GM06990 (cell line): ENCODE data around the gene ZBTB24.

Experiments
- DNase-seq: peaks from one replicate; pipeline ENCODE4 v3.0.0-alpha.2; 2011; ENCODE audit not compliant: insufficient read length; ENCODE audit errors: extremely low read depth
- H3K27me3 ChIP-seq: replicated peaks from 2 replicates; pipeline ENCODE4 v1.6.0; 2011; ENCODE audit warnings: low read length; ENCODE audit not compliant: control insufficient read depth, insufficient read depth
- H3K36me3 ChIP-seq: 2 replicates; pipeline ENCODE4 v1.5.1; 2011; ENCODE audit warnings: low read length; ENCODE audit not compliant: control insufficient read depth, insufficient read depth
- H3K4me3 ChIP-seq: replicated peaks from 2 replicates; pipeline ENCODE4 v1.5.1; 2011; ENCODE audit warnings: low read depth, mild to moderate bottlenecking, control low read depth, low read length
- TF ChIP-seq, protein P1 (sequence below): IDR thresholded peaks from 2 replicates; pipeline ENCODE4 v1.5.1; 2011; ENCODE audit warnings: low read length, control low read depth, mild to moderate bottlenecking, inconsistent platforms; ENCODE audit not compliant: insufficient read depth, poor library complexity, severe bottlenecking

Gene ZBTB24

DNA sequence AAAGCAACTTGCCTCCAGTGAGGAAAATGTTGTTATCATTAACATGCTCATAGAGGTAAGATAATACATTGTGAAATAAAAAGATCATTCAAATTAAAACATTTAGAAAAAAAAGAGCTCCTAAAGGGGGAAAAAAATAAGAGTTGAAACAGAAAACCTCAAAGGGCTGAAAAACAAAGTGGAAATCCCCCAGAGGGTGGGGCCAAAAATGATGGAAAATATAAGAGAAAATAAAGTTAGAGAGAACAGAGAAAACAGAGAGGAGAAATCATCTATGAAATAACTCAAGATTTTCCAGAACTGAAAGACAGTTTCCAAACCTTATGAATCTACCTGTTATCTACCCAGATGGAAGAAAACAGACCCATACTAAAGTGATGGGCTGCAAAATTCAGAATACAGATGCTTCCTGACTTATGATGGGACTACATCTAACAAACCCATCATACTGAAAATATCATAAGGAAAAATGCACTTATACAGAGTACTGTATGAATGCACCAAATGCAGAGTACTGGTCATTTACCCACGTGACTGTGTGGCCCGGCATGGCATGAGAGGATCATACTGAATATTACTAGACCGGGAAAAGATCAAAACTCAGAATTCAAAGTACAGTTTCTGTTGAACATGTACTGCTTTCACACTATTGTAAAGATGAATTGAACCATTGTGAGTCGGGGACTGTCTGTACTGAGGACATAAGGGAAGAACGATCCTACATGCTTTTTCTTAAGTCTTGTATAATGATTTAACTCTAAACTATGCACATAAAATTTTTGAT, 4.0 kb downstream of the ZBTB24 start:
- peaks cover 4% of the 10 kb centered on the region for H3K36me3 ChIP-seq
- H3K4me3 ChIP-seq: peak overlapping the region; percentile 59
- no peaks in the 10 kb centered on the region for H3K27me3 ChIP-seq
- TF ChIP-seq, protein P1, sequence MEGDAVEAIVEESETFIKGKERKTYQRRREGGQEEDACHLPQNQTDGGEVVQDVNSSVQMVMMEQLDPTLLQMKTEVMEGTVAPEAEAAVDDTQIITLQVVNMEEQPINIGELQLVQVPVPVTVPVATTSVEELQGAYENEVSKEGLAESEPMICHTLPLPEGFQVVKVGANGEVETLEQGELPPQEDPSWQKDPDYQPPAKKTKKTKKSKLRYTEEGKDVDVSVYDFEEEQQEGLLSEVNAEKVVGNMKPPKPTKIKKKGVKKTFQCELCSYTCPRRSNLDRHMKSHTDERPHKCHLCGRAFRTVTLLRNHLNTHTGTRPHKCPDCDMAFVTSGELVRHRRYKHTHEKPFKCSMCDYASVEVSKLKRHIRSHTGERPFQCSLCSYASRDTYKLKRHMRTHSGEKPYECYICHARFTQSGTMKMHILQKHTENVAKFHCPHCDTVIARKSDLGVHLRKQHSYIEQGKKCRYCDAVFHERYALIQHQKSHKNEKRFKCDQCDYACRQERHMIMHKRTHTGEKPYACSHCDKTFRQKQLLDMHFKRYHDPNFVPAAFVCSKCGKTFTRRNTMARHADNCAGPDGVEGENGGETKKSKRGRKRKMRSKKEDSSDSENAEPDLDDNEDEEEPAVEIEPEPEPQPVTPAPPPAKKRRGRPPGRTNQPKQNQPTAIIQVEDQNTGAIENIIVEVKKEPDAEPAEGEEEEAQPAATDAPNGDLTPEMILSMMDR: no peak
- DNase-seq: no peak

GRCh38 chr6:109478222-109478805, 4.7 kb downstream of the ZBTB24 start:
- TF ChIP-seq, protein P1: no peak
- H3K36me3 ChIP-seq: peaks cover 4% of the 10 kb centered on the region
- H3K27me3 ChIP-seq: no peaks in the 10 kb centered on the region
- peak overlapping the region; percentile 40 for H3K4me3 ChIP-seq
- no peak for DNase-seq

DNA sequence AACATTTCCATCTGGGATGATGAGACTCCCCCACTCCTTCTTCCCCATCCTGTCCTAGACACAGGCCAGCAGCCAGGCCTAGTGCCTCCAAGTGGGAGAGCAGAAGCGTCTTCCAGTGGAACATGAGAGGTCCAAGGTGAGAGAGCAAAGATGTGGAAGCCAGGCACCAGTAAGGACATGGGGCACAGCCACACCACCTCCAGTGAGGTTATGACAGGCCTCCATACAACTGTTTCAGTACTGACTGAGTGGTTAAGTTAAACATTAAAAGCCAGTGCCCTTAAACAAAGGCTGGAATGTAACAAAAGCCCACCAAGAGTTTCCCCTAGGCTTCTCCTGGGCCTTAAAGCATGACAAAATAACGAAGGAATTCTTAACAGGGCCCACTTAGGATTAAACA, 5.3 kb downstream of the ZBTB24 start:
- Histone ChIP-seq H3K4me3 (no peak overlapping the region; the same call in 1 of the 2 replicates), H3K27me3 (no peaks in the 10 kb centered on the region), H3K36me3 (peaks cover 4% of the 10 kb centered on the region)
- no peak for DNase-seq
- TF ChIP-seq, protein P1: no peak

- no peak for DNase-seq
- Histone ChIP-seq H3K4me3 (no peak overlapping the region), H3K27me3 (no peaks in the 10 kb centered on the region), H3K36me3 (peaks cover 4% of the 10 kb centered on the region)
- TF ChIP-seq, protein P1: no peak
These were observed 5.8 kb downstream of the ZBTB24 start for GRCh38 chr6:109477184-109477583.

DNA sequence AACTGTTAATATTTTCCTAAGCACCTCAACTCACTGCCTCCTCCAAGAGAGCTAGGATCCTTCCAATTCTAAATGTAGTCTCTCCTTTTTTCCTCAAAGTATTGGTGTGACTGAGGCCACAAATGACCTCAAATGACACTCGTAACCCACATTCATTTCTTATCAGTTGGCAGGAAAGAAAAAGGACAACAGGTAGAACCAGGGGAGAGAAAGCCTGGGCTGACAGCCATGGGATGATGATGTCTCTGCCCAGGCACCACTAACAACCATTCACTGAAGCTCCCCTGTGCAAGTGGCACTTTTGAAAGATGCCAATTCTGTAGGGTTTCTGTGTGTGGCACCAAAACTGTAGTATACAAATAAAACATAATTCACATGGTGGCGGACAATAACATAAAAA, 7.4 kb downstream of the ZBTB24 start:
- Histone ChIP-seq H3K4me3 (no peak overlapping the region), H3K27me3 (no peaks in the 10 kb centered on the region), H3K36me3 (peaks cover 11% of the 10 kb centered on the region)
- no peak for DNase-seq
- TF ChIP-seq, protein P1: no peak
